ENCODE measurements around the gene EPB41.
"Not testable (repeated sequence)": the region's sequence is repeated elsewhere in the genome, so short reads cannot be mapped to it uniquely, and the experiment has no call there.

EPB41 gene

DNA sequence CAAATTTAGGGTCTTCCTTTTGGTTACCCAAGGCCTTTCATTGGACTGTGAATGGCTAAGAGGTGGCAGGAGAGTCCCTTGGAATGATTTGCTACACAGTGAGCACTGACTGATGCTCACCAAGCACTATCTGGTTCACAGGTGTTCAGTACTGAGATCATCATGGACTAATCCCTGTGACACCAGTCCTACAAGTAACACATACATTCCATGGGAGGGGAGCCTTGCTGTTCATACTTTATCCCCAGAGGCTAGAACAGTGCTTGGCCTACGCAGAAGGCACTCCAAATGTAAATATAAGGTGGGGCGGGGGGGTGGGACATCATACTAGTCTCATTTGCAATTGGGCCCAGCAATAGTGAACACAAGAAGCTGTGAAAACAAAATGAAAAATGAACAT, 229.8 kb downstream of the EPB41 start:
- no peak for DNase-seq

- no peak for DNase-seq
These were observed 231.5 kb downstream of the EPB41 start for GRCh38 chr1:29145739-29146437.

GRCh38 chr1:29148656-29149491, 234.5 kb downstream of the EPB41 start:
- no peak for DNase-seq

DNA sequence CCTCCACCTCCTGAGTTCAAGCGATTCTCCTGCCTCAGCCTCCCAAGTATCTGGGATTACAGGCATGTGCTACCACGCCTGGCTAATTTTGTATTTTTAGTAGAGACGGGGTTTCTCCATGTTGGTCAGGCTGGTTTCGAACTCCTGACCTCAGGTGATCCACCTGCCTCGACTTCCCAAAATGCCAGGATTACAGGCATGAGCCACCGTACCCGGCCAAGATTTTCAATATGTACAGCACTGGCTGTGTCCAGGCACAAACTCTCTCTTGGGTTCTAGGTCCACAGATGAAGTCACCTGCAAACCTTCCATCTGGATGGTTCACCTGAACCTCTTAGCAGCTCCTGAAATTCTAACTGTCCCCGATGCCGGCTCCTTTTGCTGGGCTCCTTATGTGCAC, 236.0 kb downstream of the EPB41 start:
- not testable (repeated sequence) for DNase-seq

DNA sequence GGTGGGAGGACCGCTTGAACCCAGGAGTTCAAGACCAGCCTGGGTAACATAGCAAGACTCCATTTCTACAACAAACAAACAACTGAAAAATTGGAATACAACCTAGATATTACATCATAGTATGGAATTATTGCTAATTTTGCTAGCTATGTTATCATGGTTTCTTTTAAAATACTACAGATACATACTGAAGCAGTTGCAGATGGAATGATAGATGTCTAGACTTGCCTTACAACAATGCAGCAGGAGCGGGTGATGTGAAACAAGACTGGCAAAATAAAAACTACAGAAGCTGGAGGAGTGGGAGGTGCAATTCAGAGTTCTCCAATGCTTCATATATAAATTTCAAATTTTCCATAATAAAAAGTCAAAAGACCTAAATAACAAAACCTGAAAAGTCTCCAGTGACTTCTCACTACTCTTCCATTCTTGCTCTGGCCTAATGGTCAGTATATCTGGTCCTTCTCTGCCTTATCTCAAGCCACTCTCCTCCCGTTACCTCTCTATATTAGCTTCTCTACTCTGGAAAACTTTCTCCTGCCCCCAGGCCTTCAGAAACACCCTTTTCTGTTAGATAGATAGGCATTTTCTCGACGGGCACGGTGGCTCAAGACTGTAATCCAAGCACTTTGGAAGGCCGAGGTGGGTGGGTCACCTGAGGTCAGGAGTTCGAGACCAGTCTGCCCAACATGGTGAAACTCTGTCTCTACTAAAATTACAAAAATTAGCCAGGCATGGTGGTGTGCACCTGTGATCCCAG, 237.9 kb downstream of the EPB41 start:
- no peak for DNase-seq

GRCh38 chr1:29156543-29157268, 242.3 kb downstream of the EPB41 start:
- no peak for DNase-seq

DNA sequence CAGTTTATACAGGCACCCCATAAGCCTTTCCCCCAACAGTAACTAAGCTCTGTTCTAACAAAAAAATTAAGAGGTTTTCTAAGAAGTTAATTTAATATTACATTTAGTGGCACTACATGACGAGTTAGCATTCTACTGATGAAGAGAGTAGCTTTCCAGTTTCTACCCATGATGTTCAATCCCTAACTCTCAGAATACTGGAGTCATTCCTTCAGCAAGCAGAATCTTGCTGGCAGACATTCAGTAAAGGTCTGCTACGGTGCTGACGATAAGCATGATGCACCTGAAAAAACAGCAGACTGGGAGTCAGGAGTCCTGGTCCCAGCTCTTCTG, 242.9 kb downstream of the EPB41 start:
- DNase-seq = no peak

DNA sequence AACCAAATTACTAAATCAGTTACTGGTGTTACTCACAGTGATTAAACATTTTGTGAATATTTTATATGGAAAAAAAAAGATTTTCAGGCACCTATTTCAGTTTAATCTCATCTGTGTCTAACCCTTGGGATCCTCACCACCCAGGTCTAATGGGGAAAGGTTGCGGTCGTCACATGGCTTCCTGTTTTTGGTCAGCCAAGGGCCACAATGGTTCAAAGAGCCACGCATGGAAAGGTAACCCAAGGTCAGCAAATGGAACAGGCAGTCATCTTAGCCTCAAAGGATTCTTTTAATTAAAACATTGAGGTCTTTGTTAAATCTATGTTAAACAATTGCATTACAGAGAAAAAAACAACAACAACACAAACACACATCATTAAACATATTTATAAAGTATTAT, 245.4 kb downstream of the EPB41 start:
- no peak for DNase-seq

GRCh38 chr1:29162025-29162424, 247.7 kb downstream of the EPB41 start:
- DNase-seq = no peak

DNA sequence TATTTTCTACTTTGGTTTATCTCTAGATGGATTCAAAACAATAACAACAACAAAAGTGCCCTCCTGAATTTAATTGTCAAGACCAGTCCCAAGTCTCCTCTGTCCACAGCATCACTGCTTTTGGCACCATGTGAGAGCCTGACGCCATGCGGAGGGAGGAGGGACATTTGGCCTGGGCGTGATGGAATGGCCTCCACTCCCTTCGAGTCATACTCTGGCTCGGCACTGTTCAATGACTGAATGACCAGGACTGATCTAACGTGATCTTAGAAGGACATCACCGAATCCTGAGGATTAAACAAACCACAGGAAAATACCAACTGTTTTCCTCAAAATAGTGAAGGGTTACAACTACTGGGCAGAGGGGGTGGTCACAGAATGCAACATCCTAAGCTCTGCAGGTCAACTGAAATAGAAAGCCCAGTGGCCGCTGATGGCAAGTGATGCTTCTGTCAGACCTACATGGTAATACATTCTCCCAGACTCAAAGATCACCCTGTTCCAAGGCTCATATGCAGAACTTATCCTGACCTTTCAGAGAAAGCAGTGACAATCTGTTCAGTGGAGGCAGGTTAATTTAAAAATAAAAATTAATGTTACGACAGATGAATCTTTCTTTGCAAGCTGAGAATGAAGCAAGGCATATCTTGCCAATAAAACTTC, 248.2 kb downstream of the EPB41 start:
- DNase-seq = no peak

- no peak for DNase-seq
These were observed 250.2 kb downstream of the EPB41 start for GRCh38 chr1:29164588-29164987.

- no peak for DNase-seq
These were observed 252.0 kb downstream of the EPB41 start for GRCh38 chr1:29166291-29166878.

GRCh38 chr1:29167904-29168303, 253.5 kb downstream of the EPB41 start:
- DNase-seq = no peak
